IMR-90 (cell line): Measurements from ENCODE around the gene MPC2. TPM values are rescaled to one million over a fixed set of nuclear protein-coding genes. Genes with fewer than 3 reads are reported as not detected.

Experiments used
- ATAC-seq: fragments of 200-7000 bp; cut with Tn5 transposase; 2 replicates; pipeline ENCODE4 v1.9.1; 2020; ENCODE audit warnings: low read depth, mild to moderate bottlenecking, moderate library complexity
- BruUV-seq: library from RNA; stranded (reverse); fragments of 400-500 nt; replicated peaks from 2 replicates; lab custom pipeline; 2021; lab: Mats Ljungman, UMichigan
- CTCF ChIA-PET: fragments of 300-600 bp; formaldehyde crosslinking; extraction: SDS; loops from one replicate; lab custom pipeline; 2021; ENCODE audit warnings: antibody characterized with exemption; lab: Yijun Ruan, JAX
- POLR2A ChIA-PET: fragments of 300-600 bp; sonication (Branson Sonifier 250); formaldehyde crosslinking; loops from one replicate; lab custom pipeline; 2022; ENCODE audit warnings: antibody characterized with exemption; ENCODE audit not compliant: unreplicated experiment; lab: Charles Lee
- DNase-seq: peaks from one replicate; pipeline ENCODE4 v3.0.0; 2013
- H2AFZ ChIP-seq: replicated peaks from 2 replicates; pipeline ENCODE3; 2013; ENCODE audit warnings: low read length, mild to moderate bottlenecking; ENCODE audit not compliant: poor library complexity
- H2AK5ac ChIP-seq: 2 replicates; pipeline ENCODE4 v1.6.1; 2013; ENCODE audit warnings: low read depth, low read length, inconsistent platforms
- H2AK9ac ChIP-seq: replicated peaks from 2 replicates; pipeline ENCODE3; 2013; ENCODE audit warnings: mild to moderate bottlenecking, low read depth, low read length, moderate library complexity; ENCODE audit not compliant: poor library complexity
- H2BK120ac ChIP-seq: 2 replicates; pipeline ENCODE4 v1.6.1; 2013; ENCODE audit warnings: low read depth, low read length, inconsistent platforms
- H2BK15ac ChIP-seq: 3 replicates; pipeline ENCODE4 v1.6.1; 2013; ENCODE audit warnings: low read depth, low read length, inconsistent platforms
- H2BK20ac ChIP-seq: 2 replicates; pipeline ENCODE4 v1.6.1; 2013; ENCODE audit warnings: low read depth, mild to moderate bottlenecking, inconsistent platforms, low read length, moderate library complexity
- H2BK5ac ChIP-seq: 2 replicates; pipeline ENCODE4 v1.6.1; 2013; ENCODE audit warnings: mild to moderate bottlenecking, low read depth, low read length, inconsistent platforms; ENCODE audit not compliant: poor library complexity, severe bottlenecking
- H3K14ac ChIP-seq: replicated peaks from 2 replicates; pipeline ENCODE4 v1.6.1; 2013; ENCODE audit warnings: low read depth, low read length, inconsistent platforms
- H3K18ac ChIP-seq: 2 replicates; pipeline ENCODE4 v1.6.1; 2013; ENCODE audit warnings: low read depth, low read length, control low read depth
- H3K23ac ChIP-seq: 2 replicates; pipeline ENCODE4 v1.6.1; 2013; ENCODE audit warnings: low read depth, low read length, inconsistent platforms
- H3K27ac ChIP-seq: 2 replicates; pipeline ENCODE4 v1.5.1; 2013; ENCODE audit warnings: mild to moderate bottlenecking, control low read depth, low read length; ENCODE audit not compliant: insufficient read depth
- H3K27me3 ChIP-seq: 2 replicates; pipeline ENCODE4 v1.6.1; 2013; ENCODE audit warnings: low read length; ENCODE audit not compliant: control insufficient read depth, insufficient read depth
- H3K36me3 ChIP-seq: 2 replicates; pipeline ENCODE4 v1.6.1; 2013; ENCODE audit warnings: low read length, mixed read lengths; ENCODE audit not compliant: control insufficient read depth, insufficient read depth
- H3K4ac ChIP-seq: 2 replicates; pipeline ENCODE4 v1.6.1; 2013; ENCODE audit warnings: low read depth, low read length, inconsistent platforms
- H3K4me1 ChIP-seq: 2 replicates; pipeline ENCODE4 v1.6.1; 2013; ENCODE audit warnings: low read length, mixed read lengths; ENCODE audit not compliant: control insufficient read depth, insufficient read depth
- H3K4me2 ChIP-seq: 2 replicates; pipeline ENCODE4 v1.6.1; 2013; ENCODE audit warnings: low read depth, mild to moderate bottlenecking, control low read depth, low read length, moderate library complexity
- H3K4me3 ChIP-seq: 2 replicates; pipeline ENCODE4 v1.5.1; 2013; ENCODE audit warnings: low read depth, mild to moderate bottlenecking, control low read depth, low read length, moderate library complexity; ENCODE audit not compliant: insufficient read depth
- H3K56ac ChIP-seq: 2 replicates; pipeline ENCODE4 v1.6.1; 2013; ENCODE audit warnings: low read length, inconsistent platforms; ENCODE audit not compliant: insufficient read depth; ENCODE audit errors: extremely low read depth
- H3K79me1 ChIP-seq, 2 experiments: 2 replicates each; pipeline ENCODE4 v1.6.1; 2013; ENCODE audit warnings: low read length in 2 of 2, inconsistent platforms in 1 of 2, low read depth in 1 of 2
- H3K9ac ChIP-seq: 2 replicates; pipeline ENCODE4 v1.6.1; 2013; ENCODE audit warnings: low read depth, low read length, control low read depth
- H3K9me1 ChIP-seq: 2 replicates; pipeline ENCODE4 v1.6.1; 2013; ENCODE audit warnings: low read length, inconsistent platforms; ENCODE audit not compliant: insufficient read depth
- H3K9me3 ChIP-seq: 2 replicates; pipeline ENCODE4 v1.6.1; 2013; ENCODE audit warnings: low read length; ENCODE audit not compliant: control insufficient read depth, insufficient read depth
- H4K20me1 ChIP-seq: 2 replicates; pipeline ENCODE4 v1.6.1; 2013; ENCODE audit warnings: low read length, inconsistent platforms; ENCODE audit not compliant: insufficient read depth
- H4K5ac ChIP-seq: 2 replicates; pipeline ENCODE4 v1.6.1; 2013; ENCODE audit warnings: mild to moderate bottlenecking, low read depth, low read length, control low read depth
- H4K8ac ChIP-seq, 2 experiments: 2 replicates each; pipeline ENCODE4 v1.6.1; 2013; ENCODE audit warnings: low read depth in 2 of 2, low read length in 2 of 2, control low read depth in 1 of 2, inconsistent platforms in 1 of 2
- H4K91ac ChIP-seq: 2 replicates; pipeline ENCODE4 v1.6.1; 2013; ENCODE audit warnings: low read depth, low read length, inconsistent platforms; ENCODE audit not compliant: insufficient read depth
- BHLHE40 ChIP-seq: fragments of 150-350 bp; IDR thresholded peaks from 2 replicates; pipeline ENCODE4 v1.6.1; 2016; ENCODE audit warnings: mild to moderate bottlenecking, low read depth, low read length
- CEBPB ChIP-seq: IDR thresholded peaks from 2 replicates; pipeline ENCODE4 v1.6.1; 2012; ENCODE audit warnings: low read depth, low read length, improper control_type of control experiment
- CHD1 ChIP-seq: IDR thresholded peaks from 2 replicates; pipeline ENCODE4 v1.6.1; 2012; ENCODE audit warnings: low read depth, low read length, improper control_type of control experiment
- CTCF ChIP-seq: conservative IDR thresholded peaks from 2 replicates; pipeline ENCODE4 v1.5.1; 2012; ENCODE audit warnings: mild to moderate bottlenecking, low read depth, low read length, improper control_type of control experiment
- ELK1 ChIP-seq: fragments of 150-350 bp; IDR thresholded peaks from 2 replicates; pipeline ENCODE4 v1.6.1; 2016; ENCODE audit warnings: low read depth, mild to moderate bottlenecking, low read length, moderate library complexity, borderline replicate concordance
- FOS ChIP-seq: fragments of 150-350 bp; IDR thresholded peaks from 2 replicates; pipeline ENCODE4 v1.6.1; 2016; ENCODE audit warnings: low read depth, low read length
- MAFK ChIP-seq: IDR thresholded peaks from 2 replicates; pipeline ENCODE4 v1.6.1; 2012; ENCODE audit warnings: low read depth, low read length, improper control_type of control experiment
- MAZ ChIP-seq: IDR thresholded peaks from 2 replicates; pipeline ENCODE4 v1.6.1; 2012; ENCODE audit warnings: low read depth, mild to moderate bottlenecking, low read length, improper control_type of control experiment, moderate library complexity, borderline replicate concordance
- MXI1 ChIP-seq: IDR thresholded peaks from 2 replicates; pipeline ENCODE4 v1.6.1; 2012; ENCODE audit warnings: low read depth, mild to moderate bottlenecking, low read length, moderate library complexity, borderline replicate concordance
- NFE2L2 ChIP-seq: fragments of 150-350 bp; IDR thresholded peaks from 2 replicates; pipeline ENCODE4 v1.6.1; 2016; ENCODE audit warnings: low read depth, mild to moderate bottlenecking, low read length
- POLR2A ChIP-seq: IDR thresholded peaks from 2 replicates; pipeline ENCODE4 v1.6.1; 2012; ENCODE audit warnings: mild to moderate bottlenecking, low read depth, low read length
- RAD21 ChIP-seq: IDR thresholded peaks from 2 replicates; pipeline ENCODE4 v1.6.1; 2012; ENCODE audit warnings: low read length, improper control_type of control experiment
- RCOR1 ChIP-seq: IDR thresholded peaks from 2 replicates; pipeline ENCODE4 v1.6.1; 2012; ENCODE audit warnings: mild to moderate bottlenecking, low read length, improper control_type of control experiment; ENCODE audit not compliant: insufficient replicate concordance
- RFX5 ChIP-seq: IDR thresholded peaks from 2 replicates; pipeline ENCODE4 v1.8.0; 2012; ENCODE audit warnings: low read depth, mild to moderate bottlenecking, low read length, moderate library complexity
- SMC3 ChIP-seq: fragments of 150-350 bp; IDR thresholded peaks from 2 replicates; pipeline ENCODE4 v1.6.1; 2016; ENCODE audit warnings: low read depth, mild to moderate bottlenecking, antibody characterized with exemption, low read length, moderate library complexity
- USF2 ChIP-seq: fragments of 150-350 bp; IDR thresholded peaks from 2 replicates; pipeline ENCODE4 v1.6.1; 2017; ENCODE audit warnings: mild to moderate bottlenecking, antibody characterized with exemption, low read length, low read depth
- WGBS, 2 experiments: methylation state at CpG; one replicate each; pipeline versions ENCODE4 v1.1.5 to v1.1.7; 2013; ENCODE audit warnings: missing lambda C conversion rate in 2 of 2; ENCODE audit not compliant: insufficient read length in 1 of 2; ENCODE audit errors: extremely low coverage in 2 of 2; 5-methylcytosine and 5-hydroxymethylcytosine counted together
- dilution Hi-C: fragments of 300-500 bp; cut with HindIII; formaldehyde crosslinking; loops from one replicate; pipeline ENCODE4 v1.14.3; 2018; ENCODE audit warnings: low sequenced_read_pairs; ENCODE audit not compliant: unreplicated experiment
- in situ Hi-C: fragments of 300-500 bp; cut with MboI; formaldehyde crosslinking; loops from 3 replicates; pipeline ENCODE4 v1.14.3; 2019; ENCODE audit warnings: low sequenced_read_pairs, inconsistent platforms, mixed read lengths
- intact Hi-C: fragments of 100-400 bp; cut with micrococcal nuclease; formaldehyde crosslinking; loops from 2 replicates; pipeline ENCODE4 v1.10.0; 2022
- polyA plus RNA-seq, 3 experiments: library from polyadenylated mRNA; depleted of rRNA; stranded (reverse); fragments of >200 nt; gene quantifications; 2 replicates each; pipeline ENCODE4 v1.2.3, GENCODE V29; 2012; ENCODE audit warnings: low replicate concordance in 1 of 3
- total RNA-seq: library from RNA; depleted of rRNA; stranded (reverse); fragments of >200 nt; gene quantifications from 2 replicates; pipeline ENCODE4 v1.2.3, GENCODE V29; 2012

MPC2 gene
- total and polyA plus RNA-seq, 2 of the 4 experiments (the other 2 are of a cell fraction) = 35.0 to 42.9 TPM

GRCh38 chr1:167947733-167948132 is 10.9 kb upstream of the MPC2 start:
- H3K36me3 ChIP-seq = peaks cover 5% of the 10 kb centered on the region
- no peak overlapping the region for H2AK5ac ChIP-seq
- peaks cover 63% of the 10 kb centered on the region for H4K20me1 ChIP-seq
- in situ Hi-C loops (no loop called here), intact Hi-C loops (no loop called here), dilution Hi-C loops (no loop called here)
- no peak overlapping the region for H2BK120ac ChIP-seq
- WGBS, 2 experiments = no CpG with 5 or more reads among the region's 2 CpGs
- ChIA-PET CTCF (no interaction called here), POLR2A (no interaction called here)
- H4K91ac ChIP-seq = no peak overlapping the region
- H3K4me3 ChIP-seq = no peak overlapping the region
- no peak overlapping the region for H2AK9ac ChIP-seq
- no peaks in the 10 kb centered on the region for H3K9me3 ChIP-seq
- no peak overlapping the region for H3K27ac ChIP-seq
- H4K5ac ChIP-seq = no peak overlapping the region
- H3K4ac ChIP-seq = no peak overlapping the region
- no peak overlapping the region for H2AFZ ChIP-seq
- H2BK20ac ChIP-seq = no peak overlapping the region
- no TSS peak for BruUV-seq
- H2BK15ac ChIP-seq = no peak overlapping the region
- ATAC-seq (no peak), DNase-seq (no peak)
- no peaks in the 10 kb centered on the region for H3K9me1 ChIP-seq
- no peak overlapping the region for H3K14ac ChIP-seq
- no peak overlapping the region for H2BK5ac ChIP-seq
- peaks cover 11 to 51% of the 10 kb centered on the region in 2 experiments for H3K79me1 ChIP-seq
- TF ChIP-seq SMC3 (no peak), FOS (no peak), POLR2A (no peak), RAD21 (no peak), ELK1 (no peak), USF2 (no peak), RCOR1 (no peak), MXI1 (no peak), RFX5 (no peak), NFE2L2 (no peak), MAZ (no peak), MAFK (no peak), CTCF (no peak), BHLHE40 (no peak), CHD1 (no peak), CEBPB (no peak)
- no peak overlapping the region for H3K4me2 ChIP-seq
- no peak overlapping the region for H4K8ac ChIP-seq
- no peak overlapping the region for H3K9ac ChIP-seq
- no peak overlapping the region for H3K23ac ChIP-seq
- H3K18ac ChIP-seq = no peak overlapping the region
- H3K56ac ChIP-seq = no peak overlapping the region
- H3K4me1 ChIP-seq = peaks cover 6% of the 10 kb centered on the region
- no peaks in the 10 kb centered on the region for H3K27me3 ChIP-seq
